Naive B cell (primary cell): Measurements from ENCODE around the gene SSH3. TPM values are rescaled to one million over a fixed set of nuclear protein-coding genes. Genes with fewer than 3 reads are reported as not detected.

Source experiments
- ATAC-seq, 2 donors: fragments of 150-1000 bp; cut with Tn5 transposase; 2 replicates each; pipeline ENCODE4 v1.10.0; 2021; ENCODE audit warnings: low read depth in 2 of 2, mild to moderate bottlenecking in 2 of 2, moderate library complexity in 2 of 2
- DNase-seq: peaks from one replicate; pipeline ENCODE4 v3.0.0; 2022
- H3K27ac Mint-ChIP-seq, 6 donors: one replicate each; pipeline ENCODE4 v1.8.0; 2020 to 2022; ENCODE audit warnings: mild to moderate bottlenecking in 6 of 6, mixed read lengths in 6 of 6, moderate library complexity in 5 of 6, inconsistent platforms in 2 of 6
- H3K27me3 Mint-ChIP-seq, 3 donors: one replicate each; pipeline ENCODE4 v1.8.0; 2021 to 2022; ENCODE audit warnings: mixed read lengths in 3 of 3, mild to moderate bottlenecking in 1 of 3
- H3K36me3 Mint-ChIP-seq, 2 donors: one replicate each; pipeline ENCODE4 v1.8.0; 2020 to 2022; ENCODE audit warnings: mixed read lengths in 2 of 2, inconsistent platforms in 1 of 2, mild to moderate bottlenecking in 1 of 2
- H3K4me1 Mint-ChIP-seq, 3 donors: one replicate each; pipeline ENCODE4 v1.8.0; 2020 to 2022; ENCODE audit warnings: mixed read lengths in 3 of 3, inconsistent platforms in 1 of 3, mild to moderate bottlenecking in 1 of 3, moderate library complexity in 1 of 3
- H3K4me3 Mint-ChIP-seq, 8 donors: one replicate each; pipeline ENCODE4 v1.8.0; 2020 to 2022; ENCODE audit warnings: mild to moderate bottlenecking in 8 of 8, mixed read lengths in 8 of 8, moderate library complexity in 8 of 8, inconsistent platforms in 2 of 8
- H3K9me3 Mint-ChIP-seq, 7 donors: one replicate each; pipeline ENCODE4 v1.8.0; 2020 to 2022; ENCODE audit warnings: mixed read lengths in 7 of 7, mild to moderate bottlenecking in 5 of 7, inconsistent platforms in 2 of 7, moderate library complexity in 1 of 7
- polyA plus RNA-seq, 6 donors: library from polyadenylated mRNA; unstranded; fragments of 300-500 nt; fragmentation: Illumina TruSeq; gene quantifications; one replicate each; pipeline ENCODE4 v1.2.3, GENCODE V29; 2021; ENCODE audit warnings: low read depth in 6 of 6

Gene SSH3
- polyA plus RNA-seq, 6 donors from 2014 or later: 0.18 TPM; not detected in 5

- ATAC-seq: peak; percentile 41 to 56
- Mint-ChIP-seq H3K4me1 (peaks cover 58 to 78% (median 63%) of the 10 kb centered on the region in 3 donors), H3K36me3 (no peaks in the 10 kb centered on the region), H3K27me3 (no peaks in the 10 kb centered on the region), H3K4me3 (peak overlapping the region; percentile 24 to 85 (median 62)), H3K27ac (peak overlapping the region in 5 of 6 donors; percentile 47 to 95 (median 91)), H3K9me3 (no peaks in the 10 kb centered on the region)
- no peak for DNase-seq
Measured at GRCh38 chr11:67345920-67346819, 42.8 kb downstream of the SSH3 start.

DNA sequence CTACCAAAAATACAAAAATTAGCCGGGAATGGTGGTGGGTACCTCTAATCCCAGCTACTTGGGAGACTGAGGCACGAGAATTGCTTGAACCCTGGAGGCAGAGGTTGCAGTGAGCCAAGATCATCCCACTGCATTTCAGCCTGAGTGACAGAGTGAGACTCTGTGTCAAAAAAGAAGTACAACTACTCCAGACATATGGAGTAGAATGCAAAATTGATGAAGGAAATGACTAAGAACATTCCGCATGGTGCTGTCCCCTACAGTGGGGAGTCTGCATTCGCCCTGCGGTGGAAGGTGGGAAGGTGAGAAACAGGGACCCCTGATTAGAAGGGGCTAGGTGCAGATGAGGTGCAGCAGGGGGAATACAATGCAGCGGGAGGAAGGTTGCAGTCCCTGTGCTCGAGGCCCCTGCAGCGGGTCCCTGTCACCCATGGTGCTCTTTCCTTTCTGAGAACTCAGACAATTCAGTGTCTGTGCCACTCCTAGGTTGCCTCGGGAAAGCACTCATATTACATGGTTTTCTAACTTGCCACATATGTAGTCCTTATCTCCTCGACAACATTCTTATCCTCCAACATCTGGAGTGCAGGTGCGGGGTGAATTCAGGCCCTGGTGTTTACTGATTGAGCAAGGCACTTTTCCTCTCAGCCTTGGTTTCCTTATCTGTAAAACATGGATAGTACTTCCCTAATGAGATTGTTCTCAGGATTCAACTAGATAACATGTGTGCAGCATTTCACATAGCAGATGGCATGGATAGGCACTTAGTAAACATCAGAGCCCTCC, 44.8 kb downstream of the SSH3 start:
- H3K27me3 Mint-ChIP-seq: no peaks in the 10 kb centered on the region
- ATAC-seq (no peak), DNase-seq (no peak)
- H3K36me3 Mint-ChIP-seq: no peaks in the 10 kb centered on the region
- H3K9me3 Mint-ChIP-seq: no peaks in the 10 kb centered on the region
- peaks cover 56 to 83% (median 77%) of the 10 kb centered on the region in 3 donors for H3K4me1 Mint-ChIP-seq
- H3K27ac Mint-ChIP-seq: peak overlapping the region in 5 of 6 donors; percentile 20 to 84 (median 58)
- H3K4me3 Mint-ChIP-seq: peak overlapping the region in 7 of 8 donors; percentile 6 to 87 (median 56)

GRCh38 chr11:67349036-67349435, 45.7 kb downstream of the SSH3 start:
- peak overlapping the region in 7 of 8 donors; percentile 4 to 98 (median 65) for H3K4me3 Mint-ChIP-seq
- peak overlapping the region in 5 of 6 donors; percentile 84 to 96 (median 89) for H3K27ac Mint-ChIP-seq
- H3K27me3 Mint-ChIP-seq: no peaks in the 10 kb centered on the region
- H3K4me1 Mint-ChIP-seq: peaks cover 60 to 82% (median 79%) of the 10 kb centered on the region in 3 donors
- DNase-seq (no peak), ATAC-seq (no peak)
- H3K36me3 Mint-ChIP-seq: no peaks in the 10 kb centered on the region
- no peaks in the 10 kb centered on the region for H3K9me3 Mint-ChIP-seq

DNA sequence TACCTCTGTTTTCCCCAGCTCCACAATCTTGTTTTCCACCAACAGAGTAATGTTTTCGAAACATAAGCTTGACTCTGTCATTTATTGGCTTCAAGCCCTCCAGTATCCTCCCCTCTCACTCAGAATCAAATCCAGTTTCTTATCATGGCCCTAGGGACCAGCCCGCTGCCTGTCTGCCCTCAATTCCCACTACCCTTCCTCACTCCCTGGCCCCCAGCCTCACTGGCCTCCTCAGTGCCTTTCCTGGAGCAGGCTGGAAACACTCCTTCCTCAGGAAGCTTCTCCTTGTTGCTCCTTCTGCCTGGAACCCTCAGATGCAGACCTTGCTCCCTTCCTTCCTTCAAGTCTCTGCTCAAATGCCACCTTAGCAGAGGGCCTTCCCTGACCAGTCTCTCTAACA, 46.1 kb downstream of the SSH3 start:
- DNase-seq (no peak), ATAC-seq (no peak)
- Mint-ChIP-seq H3K27ac (peak overlapping the region; percentile 63 to 96 (median 86)), H3K4me3 (peak overlapping the region in 6 of 8 donors; percentile 59 to 98 (median 92)), H3K4me1 (peaks cover 60 to 82% (median 79%) of the 10 kb centered on the region in 3 donors), H3K36me3 (no peaks in the 10 kb centered on the region), H3K27me3 (no peaks in the 10 kb centered on the region), H3K9me3 (no peaks in the 10 kb centered on the region)

DNA sequence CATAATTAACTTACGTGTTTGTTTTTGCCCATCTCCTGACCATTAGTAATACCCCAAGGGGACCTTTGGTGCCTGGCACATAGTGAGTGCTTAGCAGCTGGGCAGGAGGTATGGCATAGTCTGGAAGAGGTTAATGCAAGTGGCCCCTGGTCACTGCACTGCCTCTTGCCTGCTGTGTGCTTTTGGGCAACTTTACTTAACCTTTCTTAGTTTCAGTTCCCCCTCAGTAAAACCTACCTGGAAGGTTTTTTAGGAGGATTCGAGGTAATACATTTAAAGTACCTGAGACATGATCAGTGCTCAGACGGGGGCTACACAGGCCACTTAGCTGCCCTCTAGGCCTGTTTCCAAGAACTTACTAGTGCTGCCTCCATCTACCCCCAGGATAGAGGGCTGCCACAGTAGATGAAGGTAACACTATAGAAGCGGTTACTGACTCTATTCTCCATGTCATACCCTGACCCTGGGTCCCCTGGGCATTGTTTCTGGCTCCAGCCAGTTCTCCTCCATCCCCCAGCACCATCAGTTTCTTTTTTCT, 46.7 kb downstream of the SSH3 start:
- Mint-ChIP-seq H3K36me3 (no peaks in the 10 kb centered on the region), H3K4me1 (peaks cover 63 to 82% (median 79%) of the 10 kb centered on the region in 3 donors), H3K27ac (peak overlapping the region; percentile 70 to 96 (median 82)), H3K9me3 (no peaks in the 10 kb centered on the region), H3K27me3 (no peaks in the 10 kb centered on the region), H3K4me3 (peak overlapping the region; percentile 59 to 98 (median 88))
- ATAC-seq (no peak), DNase-seq (no peak)

DNA sequence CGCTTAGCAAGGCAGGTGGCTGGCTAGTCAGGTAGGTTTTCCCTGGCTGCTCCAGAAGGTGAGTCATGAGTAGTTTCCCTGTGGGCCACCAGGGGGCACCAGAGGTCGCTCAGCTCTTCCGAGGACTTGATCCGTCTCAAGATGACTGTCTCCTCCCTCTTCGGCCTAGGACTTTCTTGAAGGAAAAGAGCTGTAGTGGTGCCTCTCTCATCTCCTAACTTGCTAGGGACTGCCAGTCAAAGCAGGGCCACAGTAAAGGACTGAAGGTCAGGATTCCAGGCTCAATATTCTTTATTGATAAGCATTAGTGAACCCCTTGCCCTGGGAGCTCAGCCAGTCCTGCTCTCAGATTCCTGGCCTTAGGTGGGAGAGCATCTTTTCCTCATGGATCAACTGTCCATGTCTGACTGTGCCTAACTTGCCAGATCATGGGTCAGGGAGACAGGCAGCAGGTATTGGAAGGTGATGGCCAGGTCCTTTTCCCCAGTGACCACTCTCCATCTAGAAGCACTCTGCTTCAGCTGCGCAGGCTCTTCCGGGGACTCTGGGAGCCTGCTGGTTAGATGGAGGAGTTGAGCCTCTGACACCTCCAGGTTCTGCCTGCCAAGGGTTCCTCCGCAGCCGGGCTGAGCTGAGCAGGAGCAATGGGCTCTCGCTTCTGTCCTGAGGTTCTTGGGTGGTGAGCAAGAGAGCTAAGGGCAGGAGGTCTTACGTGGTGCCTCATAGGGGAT, 48.1 kb downstream of the SSH3 start:
- Mint-ChIP-seq H3K9me3 (no peaks in the 10 kb centered on the region), H3K4me3 (peak overlapping the region; percentile 87 to 98 (median 96)), H3K36me3 (no peaks in the 10 kb centered on the region), H3K4me1 (peaks cover 63 to 82% (median 79%) of the 10 kb centered on the region in 3 donors), H3K27ac (peak overlapping the region; percentile 33 to 94 (median 78)), H3K27me3 (no peaks in the 10 kb centered on the region)
- DNase-seq (peak; percentile 61), ATAC-seq (no peak)

DNA sequence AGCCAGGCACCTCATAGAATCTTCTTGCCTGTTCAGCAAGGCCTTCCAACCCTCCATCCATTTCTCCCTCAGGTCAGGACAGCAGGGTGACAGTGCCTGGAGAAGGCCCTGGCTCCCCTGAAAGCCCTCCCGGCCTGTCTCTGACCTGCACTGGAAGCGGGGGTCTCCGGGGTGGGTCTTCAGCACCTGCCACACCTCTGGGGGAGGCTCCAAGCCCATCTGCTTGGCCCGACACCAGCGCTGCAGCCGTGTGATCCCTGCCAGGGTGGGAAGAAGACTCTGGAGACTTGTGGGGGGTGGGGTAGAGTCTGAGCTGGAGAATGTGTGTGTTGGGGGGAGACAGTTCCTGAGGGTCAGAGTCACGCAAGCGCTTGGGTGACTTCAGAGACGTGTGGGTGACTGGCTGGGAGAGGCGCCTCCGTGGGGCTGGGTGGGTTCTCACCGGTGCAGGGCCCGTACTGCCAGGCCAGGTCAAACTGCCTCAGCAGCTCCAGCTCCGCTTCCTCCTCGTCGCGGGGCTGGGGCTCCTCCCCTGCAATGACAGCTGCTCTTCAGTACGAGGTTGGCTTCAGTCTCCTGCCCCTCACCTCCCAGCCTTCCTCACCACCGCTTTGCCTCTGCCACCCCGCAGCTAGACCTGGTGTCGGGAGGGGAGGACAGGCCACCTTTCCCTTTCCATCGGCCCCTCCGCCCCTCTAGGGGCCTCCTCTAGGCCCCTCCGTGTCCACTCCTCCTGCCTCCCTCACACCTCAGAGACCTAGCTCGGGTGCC, 49.4 kb downstream of the SSH3 start:
- ATAC-seq (peak; percentile 46 to 51), DNase-seq (no peak)
- no peaks in the 10 kb centered on the region for H3K27me3 Mint-ChIP-seq
- peaks cover 69 to 88% (median 87%) of the 10 kb centered on the region in 3 donors for H3K4me1 Mint-ChIP-seq
- no peaks in the 10 kb centered on the region for H3K9me3 Mint-ChIP-seq
- no peaks in the 10 kb centered on the region for H3K36me3 Mint-ChIP-seq
- peak overlapping the region; percentile 94 to 100 (median 98) for H3K27ac Mint-ChIP-seq
- peak overlapping the region; percentile 87 to 98 (median 98) for H3K4me3 Mint-ChIP-seq

- peak; percentile 99 for DNase-seq
- peak within 1 kb of the TSS; percentile 94 to 100 (median 98) for H3K27ac Mint-ChIP-seq
- H3K9me3 Mint-ChIP-seq: no peaks in the 10 kb centered on the region
- H3K4me1 Mint-ChIP-seq: peaks cover 68 to 88% (median 87%) of the 10 kb centered on the region in 3 donors
- no peaks in the 10 kb centered on the region for H3K27me3 Mint-ChIP-seq
- no peaks in the 10 kb centered on the region for H3K36me3 Mint-ChIP-seq
- peak within 1 kb of the TSS; percentile 87 to 98 (median 98) for H3K4me3 Mint-ChIP-seq
- peak; percentile 81 for ATAC-seq
Measured at GRCh38 chr11:67353317-67354074, 50.2 kb downstream of the SSH3 start, which contains the start of gene POLD4. Gene POLD4, minus strand, starts transcription at chr11:67353546. Its CDS starts 147 bp downstream, at chr11:67353399.

DNA sequence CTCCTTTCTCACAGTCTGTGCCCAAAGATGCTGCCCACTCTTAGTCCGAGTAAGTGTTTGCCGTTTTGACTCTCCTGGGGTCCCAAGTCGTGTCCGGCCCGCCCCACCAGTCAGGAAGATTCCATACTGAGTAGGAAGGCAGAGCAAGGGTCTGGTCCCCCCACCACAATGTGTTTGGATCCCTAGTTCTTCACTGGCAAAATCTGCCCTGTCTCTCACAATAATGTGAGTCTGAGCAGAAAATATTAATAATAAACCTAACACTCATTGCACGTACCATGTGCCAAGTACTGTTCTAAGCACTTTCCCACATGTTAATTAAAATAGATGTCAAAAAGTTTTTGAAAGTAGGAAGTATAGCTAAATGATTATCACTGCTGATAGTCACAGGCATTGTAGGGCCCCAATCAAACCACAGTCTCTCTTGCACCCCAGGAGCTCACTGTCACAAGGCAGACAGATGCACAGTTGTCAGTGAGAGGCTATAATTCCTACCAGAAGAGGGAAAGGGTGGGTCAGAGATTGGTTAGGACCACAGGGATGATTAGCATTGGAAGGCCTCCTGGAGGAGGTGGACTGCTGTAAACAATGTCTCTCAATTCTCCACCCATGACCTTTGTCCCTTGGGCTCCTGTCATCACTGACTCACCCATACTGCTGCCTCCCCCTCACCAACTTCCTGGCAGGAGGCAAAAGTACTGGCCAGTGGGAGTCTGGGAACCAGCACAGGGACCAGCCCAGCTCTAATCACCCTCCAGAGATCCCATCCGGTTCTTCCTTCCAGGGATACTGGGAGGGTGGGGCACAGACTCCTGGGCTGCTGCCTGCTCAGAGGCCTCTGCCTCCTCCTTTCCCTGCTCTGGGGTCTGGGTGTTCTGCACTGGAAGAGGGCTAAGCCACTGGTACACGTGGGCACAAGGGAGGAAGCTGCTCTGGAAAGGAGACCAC, 51.0 kb downstream of the SSH3 start:
- H3K4me1 Mint-ChIP-seq: peaks cover 66 to 87% (median 85%) of the 10 kb centered on the region in 3 donors
- H3K9me3 Mint-ChIP-seq: no peaks in the 10 kb centered on the region
- H3K4me3 Mint-ChIP-seq: peak overlapping the region; percentile 87 to 98 (median 98)
- H3K36me3 Mint-ChIP-seq: no peaks in the 10 kb centered on the region
- H3K27ac Mint-ChIP-seq: peak overlapping the region; percentile 76 to 100 (median 96)
- ATAC-seq: peak; percentile 2 to 11
- H3K27me3 Mint-ChIP-seq: no peaks in the 10 kb centered on the region
- DNase-seq: no peak

- H3K4me1 Mint-ChIP-seq: peaks cover 57 to 80% (median 78%) of the 10 kb centered on the region in 3 donors
- H3K4me3 Mint-ChIP-seq: peak overlapping the region in 7 of 8 donors; percentile 6 to 98 (median 84)
- DNase-seq (no peak), ATAC-seq (no peak)
- no peaks in the 10 kb centered on the region for H3K9me3 Mint-ChIP-seq
- peak overlapping the region; percentile 30 to 99 (median 70) for H3K27ac Mint-ChIP-seq
- H3K27me3 Mint-ChIP-seq: no peaks in the 10 kb centered on the region
- no peaks in the 10 kb centered on the region for H3K36me3 Mint-ChIP-seq
Measured at GRCh38 chr11:67355023-67355793, 51.9 kb downstream of the SSH3 start.
